Cardiac muscle cell (in vitro differentiated cells and primary cell): ENCODE data around the gene ACKR3. TPM values are rescaled to one million over a fixed set of nuclear protein-coding genes. Genes with fewer than 3 reads are reported as not detected.
A peak's percentile ranks its signal among the peaks of the same experiment; 100 is the strongest.

Experiments
- DNase-seq, 2 donors: peaks; one replicate each; pipeline versions ENCODE4 v3.0.0 to v3.0.0-alpha.2; 2010 to 2017; ENCODE audit warnings: low read depth in 1 of 2, low spot score in 1 of 2
- H3K27ac ChIP-seq: fragments of 200-600 bp; sonication (generic); 2 replicates; pipeline ENCODE4 v1.5.1; 2016
- H3K27me3 ChIP-seq: fragments of 200-600 bp; sonication (generic); 2 replicates; pipeline ENCODE4 v1.6.0; 2016; ENCODE audit warnings: control low read depth
- H3K36me3 ChIP-seq: fragments of 200-600 bp; sonication (generic); 2 replicates; pipeline ENCODE4 v1.5.1; 2016; ENCODE audit warnings: control low read depth
- H3K4me1 ChIP-seq: fragments of 200-600 bp; sonication (generic); 2 replicates; pipeline ENCODE4 v1.8.1; 2017; ENCODE audit warnings: low read depth, mild to moderate bottlenecking, mixed run types
- H3K4me3 ChIP-seq: fragments of 200-600 bp; sonication (generic); 2 replicates; pipeline ENCODE4 v1.5.1; 2016; ENCODE audit warnings: mild to moderate bottlenecking
- H3K9me3 ChIP-seq: fragments of 200-600 bp; sonication (generic); 2 replicates; pipeline ENCODE4 v1.5.1; 2017; ENCODE audit warnings: low read depth, mild to moderate bottlenecking, control low read depth
- CTCF ChIP-seq: IDR thresholded peaks from 2 replicates; pipeline ENCODE4 v1.5.1; 2012; ENCODE audit warnings: low read depth, mild to moderate bottlenecking, low read length
- polyA plus RNA-seq: library from polyadenylated mRNA; unstranded; fragments of >200 nt; fragmentation: Nextera tagmentation; extraction: Ambion mirVana; gene quantifications from 2 replicates; pipeline ENCODE4 v1.2.1, GENCODE V29; 2016
- total RNA-seq: library from RNA; depleted of rRNA; stranded (reverse); fragments of >200 nt; gene quantifications from 2 replicates; pipeline ENCODE4 v1.2.3, GENCODE V29; 2016

The ACKR3 gene
- total and polyA plus RNA-seq, 2 experiments from 2014 or later: 2.5 to 5.7 TPM

- Histone ChIP-seq H3K36me3 (no peaks in the 10 kb centered on the region), H3K9me3 (no peaks in the 10 kb centered on the region), H3K27me3 (no peaks in the 10 kb centered on the region), H3K4me1 (peaks cover 12% of the 10 kb centered on the region), H3K27ac (no peak overlapping the region), H3K4me3 (no peak overlapping the region)
- DNase-seq: no peak
- no peak for TF ChIP-seq CTCF
Measured at GRCh38 chr2:236552212-236552542, 17.4 kb upstream of the ACKR3 start.

GRCh38 chr2:236552581-236553363 is 16.9 kb upstream of the ACKR3 start:
- DNase-seq: peak; percentile 53 to 55
- Histone ChIP-seq H3K27ac (no peak overlapping the region), H3K4me1 (peaks cover 12% of the 10 kb centered on the region), H3K36me3 (no peaks in the 10 kb centered on the region), H3K9me3 (no peaks in the 10 kb centered on the region), H3K27me3 (no peaks in the 10 kb centered on the region), H3K4me3 (no peak overlapping the region)
- TF ChIP-seq CTCF: no peak

- no peak for TF ChIP-seq CTCF
- H3K9me3 ChIP-seq: no peaks in the 10 kb centered on the region
- H3K4me3 ChIP-seq: no peak overlapping the region
- H3K27me3 ChIP-seq: no peaks in the 10 kb centered on the region
- H3K27ac ChIP-seq: no peak overlapping the region
- peaks cover 12% of the 10 kb centered on the region for H3K4me1 ChIP-seq
- no peaks in the 10 kb centered on the region for H3K36me3 ChIP-seq
- no peak for DNase-seq
Measured at GRCh38 chr2:236553522-236553921, 16.1 kb upstream of the ACKR3 start.

- no peaks in the 10 kb centered on the region for H3K36me3 ChIP-seq
- no peak for TF ChIP-seq CTCF
- H3K4me1 ChIP-seq: peaks cover 23% of the 10 kb centered on the region
- DNase-seq: no peak
- no peak overlapping the region for H3K27ac ChIP-seq
- H3K4me3 ChIP-seq: no peak overlapping the region
- H3K27me3 ChIP-seq: no peaks in the 10 kb centered on the region
- no peaks in the 10 kb centered on the region for H3K9me3 ChIP-seq
Measured at GRCh38 chr2:236554629-236555282, 14.9 kb upstream of the ACKR3 start.

- TF ChIP-seq CTCF: no peak
- no peaks in the 10 kb centered on the region for H3K36me3 ChIP-seq
- no peak overlapping the region for H3K27ac ChIP-seq
- H3K4me3 ChIP-seq: no peak overlapping the region
- no peak for DNase-seq
- no peaks in the 10 kb centered on the region for H3K27me3 ChIP-seq
- peaks cover 24% of the 10 kb centered on the region for H3K4me1 ChIP-seq
- no peaks in the 10 kb centered on the region for H3K9me3 ChIP-seq
Measured at GRCh38 chr2:236555481-236555880, 14.1 kb upstream of the ACKR3 start.
